Measurements from ENCODE around the gene MYOF.
"Not testable (repeated sequence)": the region's sequence is repeated elsewhere in the genome, so short reads cannot be mapped to it uniquely, and the experiment has no call there.

The MYOF gene

GRCh38 chr10:93346694-93347093, 135.4 kb downstream of the MYOF start:
- no peak for DNase-seq (ENCODE audit: low spot score)

- no peak for DNase-seq (ENCODE audit: low spot score)
These were observed 136.0 kb downstream of the MYOF start for GRCh38 chr10:93346108-93346507.

GRCh38 chr10:93344691-93345090, 137.4 kb downstream of the MYOF start:
- no peak for DNase-seq (ENCODE audit: low spot score)

- no peak for DNase-seq (ENCODE audit: low spot score)
These were observed 139.2 kb downstream of the MYOF start for GRCh38 chr10:93342921-93343320.

- DNase-seq (ENCODE audit: low spot score): no peak
These were observed 139.8 kb downstream of the MYOF start for GRCh38 chr10:93342366-93342765.

- DNase-seq (ENCODE audit: low spot score): no peak
These were observed 144.8 kb downstream of the MYOF start for GRCh38 chr10:93337309-93337721.

GRCh38 chr10:93336678-93337077, 145.5 kb downstream of the MYOF start:
- no peak for DNase-seq (ENCODE audit: low spot score)

- DNase-seq (ENCODE audit: low spot score): no peak
These were observed 146.0 kb downstream of the MYOF start for GRCh38 chr10:93336110-93336509.

- peak; percentile 49 for DNase-seq (ENCODE audit: low spot score)
These were observed 147.2 kb downstream of the MYOF start for GRCh38 chr10:93334901-93335327.

- DNase-seq (ENCODE audit: low spot score): no peak
These were observed 148.0 kb downstream of the MYOF start for GRCh38 chr10:93334181-93334580.

GRCh38 chr10:93333278-93333978, 148.7 kb downstream of the MYOF start:
- peak; percentile 83 for DNase-seq (ENCODE audit: low spot score)

- DNase-seq (ENCODE audit: low spot score): no peak
These were observed 151.3 kb downstream of the MYOF start for GRCh38 chr10:93330824-93331223.

- DNase-seq (ENCODE audit: low spot score): no peak
These were observed 162.2 kb downstream of the MYOF start for GRCh38 chr10:93319896-93320295.

- no peak for DNase-seq (ENCODE audit: low spot score)
These were observed 163.0 kb downstream of the MYOF start for GRCh38 chr10:93319096-93319495.

GRCh38 chr10:93315246-93315645, 166.9 kb downstream of the MYOF start:
- DNase-seq (ENCODE audit: low spot score): no peak

- not testable (repeated sequence) for DNase-seq (ENCODE audit: low spot score)
These were observed 167.5 kb downstream of the MYOF start for GRCh38 chr10:93314656-93315055.

GRCh38 chr10:93313798-93314197, 168.3 kb downstream of the MYOF start:
- DNase-seq (ENCODE audit: low spot score): no peak

- no peak for DNase-seq (ENCODE audit: low spot score)
These were observed 173.1 kb downstream of the MYOF start for GRCh38 chr10:93309062-93309461.

- no peak for DNase-seq (ENCODE audit: low spot score)
These were observed 177.0 kb downstream of the MYOF start for GRCh38 chr10:93305122-93305521.

- no peak for DNase-seq (ENCODE audit: low spot score)
These were observed 181.2 kb downstream of the MYOF start for GRCh38 chr10:93300981-93301380.

- no peak for DNase-seq (ENCODE audit: low spot score)
These were observed 181.7 kb downstream of the MYOF start for GRCh38 chr10:93300288-93300917.

GRCh38 chr10:93299606-93300287, 182.4 kb downstream of the MYOF start:
- DNase-seq (ENCODE audit: low spot score): no peak

GRCh38 chr10:93299195-93299594, 182.9 kb downstream of the MYOF start:
- DNase-seq (ENCODE audit: low spot score): no peak

All from iPS-NIHi11 (cell line).